ENCODE results near the gene YPEL3.

The YPEL3 gene

GRCh38 chr16:30046178-30046577 lies 49.8 kb downstream of the YPEL3 start:
- DNase-seq (ENCODE audit: low spot score), result no peak
